ENCODE results near the gene STXBP3. TPM values are rescaled to one million over a fixed set of nuclear protein-coding genes. Genes with fewer than 3 reads are reported as not detected.

The STXBP3 gene
- total and polyA plus RNA-seq, 2 donors (not counting 3 experiments of a cell fraction or from before 2014, with no cell fraction given) = 9.4 to 44.1 TPM

DNA sequence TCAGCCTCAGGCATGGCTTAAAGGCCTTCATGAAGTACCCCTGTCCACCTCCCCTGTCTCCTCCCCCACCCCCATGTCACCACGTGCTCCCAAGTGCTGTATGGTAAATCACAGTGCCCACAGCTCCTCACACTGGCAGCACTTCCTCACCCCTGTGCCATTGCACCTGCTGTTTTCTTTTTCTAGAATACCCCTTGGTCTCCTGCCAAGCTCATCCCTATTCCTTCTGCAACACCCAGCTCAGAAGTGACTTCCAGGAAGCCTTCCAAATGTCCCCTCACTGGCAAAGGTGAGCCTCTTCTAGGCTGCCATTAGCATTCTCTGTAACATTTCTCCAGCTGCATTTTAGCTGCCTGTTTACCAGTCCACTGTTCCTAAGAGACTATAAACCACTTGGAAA, 101.0 kb downstream of the STXBP3 start:
- ChIA-PET CTCF (interaction anchor here (0.9 to 2.6 kb wide), 2 partner anchors 14 to 50 kb away, joined by 3 to 5 read pairs; no protein-coding TSS in a partner anchor), POLR2A (interaction anchor here (0.7 kb wide), 1 partner anchor 93 kb away, joined by 3 read pairs; no protein-coding TSS in a partner anchor)
- Histone ChIP-seq H4K20me1 (replicated peaks; ENCODE audit: control insufficient read depth, extremely low read depth, insufficient read depth, low read length) (no peaks in the 10 kb centered on the region), H3K4me2 (ENCODE audit: insufficient read depth, low read length) (no peak overlapping the region), H3K27me3 (ENCODE audit: control insufficient read depth in 2 of 2, insufficient read depth in 2 of 2, low read length in 2 of 2) (peaks cover 10 to 18% of the 10 kb centered on the region in 2 experiments), H3K4me1 (ENCODE audit: control insufficient read depth, extremely low read depth, insufficient read depth, low read length) (no peaks in the 10 kb centered on the region), H3K9ac (replicated peaks; ENCODE audit: extremely low read depth, insufficient read depth, low read length) (no peak overlapping the region), H3K9me3 (replicated peaks; ENCODE audit: control insufficient read depth, insufficient read depth, low read length) (no peaks in the 10 kb centered on the region), H3K79me2 (ENCODE audit: control insufficient read depth, insufficient read depth, low read length) (no peaks in the 10 kb centered on the region), H2AFZ (ENCODE audit: low read depth, low read length) (no peak overlapping the region), H3K9me1 (replicated peaks; ENCODE audit: control insufficient read depth, extremely low read depth, insufficient read depth, low read length) (no peaks in the 10 kb centered on the region), H3K36me3 (ENCODE audit: control insufficient read depth in 2 of 2, extremely low read depth in 1 of 2, insufficient read depth in 2 of 2, low read length in 2 of 2) (no peaks in the 10 kb centered on the region), H3K27ac (ENCODE audit: insufficient read depth, low read depth, low read length) (no peak overlapping the region), H3K4me3 (replicated peaks in 1 of 3; ENCODE audit: insufficient read depth in 1 of 3, low read depth in 1 of 3, low read length in 3 of 3) (no peak overlapping the region)
- FAIRE-seq = no peak
- intact Hi-C loops (cut with micrococcal nuclease) = no loop called here
- TF ChIP-seq POLR2A (IDR thresholded peaks at IDR 0.05; ENCODE audit: low read depth, low read length) (no peak), POLR2AphosphoS5 (IDR thresholded peaks at IDR 0.05; ENCODE audit: insufficient read depth, low read depth, low read length) (no peak), EZH2 (IDR thresholded peaks at IDR 0.05; ENCODE audit: borderline replicate concordance, low read depth, low read length, severe bottlenecking) (no peak), MYC (IDR thresholded peaks at IDR 0.05; ENCODE audit: low read depth, low read length) (no peak), GATA2 (IDR thresholded peaks at IDR 0.05; ENCODE audit: insufficient read depth, insufficient read length, low read depth, low read length) (no peak), MAX (IDR thresholded peaks at IDR 0.05; ENCODE audit: insufficient read depth, insufficient read length) (no peak), JUN (IDR thresholded peaks at IDR 0.05; ENCODE audit: borderline replicate concordance, insufficient read depth, insufficient read length, low read depth) (no peak), FOS (IDR thresholded peaks at IDR 0.05; ENCODE audit: borderline replicate concordance, insufficient read depth, low read length) (no peak)
- TF ChIP-seq, protein P1, sequence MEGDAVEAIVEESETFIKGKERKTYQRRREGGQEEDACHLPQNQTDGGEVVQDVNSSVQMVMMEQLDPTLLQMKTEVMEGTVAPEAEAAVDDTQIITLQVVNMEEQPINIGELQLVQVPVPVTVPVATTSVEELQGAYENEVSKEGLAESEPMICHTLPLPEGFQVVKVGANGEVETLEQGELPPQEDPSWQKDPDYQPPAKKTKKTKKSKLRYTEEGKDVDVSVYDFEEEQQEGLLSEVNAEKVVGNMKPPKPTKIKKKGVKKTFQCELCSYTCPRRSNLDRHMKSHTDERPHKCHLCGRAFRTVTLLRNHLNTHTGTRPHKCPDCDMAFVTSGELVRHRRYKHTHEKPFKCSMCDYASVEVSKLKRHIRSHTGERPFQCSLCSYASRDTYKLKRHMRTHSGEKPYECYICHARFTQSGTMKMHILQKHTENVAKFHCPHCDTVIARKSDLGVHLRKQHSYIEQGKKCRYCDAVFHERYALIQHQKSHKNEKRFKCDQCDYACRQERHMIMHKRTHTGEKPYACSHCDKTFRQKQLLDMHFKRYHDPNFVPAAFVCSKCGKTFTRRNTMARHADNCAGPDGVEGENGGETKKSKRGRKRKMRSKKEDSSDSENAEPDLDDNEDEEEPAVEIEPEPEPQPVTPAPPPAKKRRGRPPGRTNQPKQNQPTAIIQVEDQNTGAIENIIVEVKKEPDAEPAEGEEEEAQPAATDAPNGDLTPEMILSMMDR (IDR thresholded peaks at IDR 0.05; ENCODE audit: extremely low read depth in 1 of 2, insufficient read depth in 1 of 2, low read depth in 1 of 2, low read length in 2 of 2) = no peak
- BruUV-seq (replicated peaks) = no TSS peak
- DNase-seq (ENCODE audit: low read depth, low spot score) = no peak
- dilution Hi-C loops (cut with MboI; ENCODE audit: extremely low pct_ligation_motif_present, low sequenced_read_pairs) = no loop called here
